Pancreas (tissue), 10 donors: ENCODE measurements around the gene TRNP1. TPM values are rescaled to one million over a fixed set of nuclear protein-coding genes. Genes with fewer than 3 reads are reported as not detected.
A peak's percentile ranks its signal among the peaks of the same experiment; 100 is the strongest.

Experiments used
- ATAC-seq, 4 donors: fragments of 200-7000 bp; cut with Tn5 transposase; one replicate each; pipeline versions ENCODE4 v1.8.0 to v1.9.1; 2020; ENCODE audit warnings: mild to moderate bottlenecking in 4 of 4, moderate library complexity in 4 of 4
- DNase-seq, 6 donors: peaks; one replicate each; pipeline ENCODE4 v3.0.0-alpha.2; 2020
- FAIRE-seq: peaks from 2 replicates; lab custom pipeline; 2012; peaks lifted over from hg19 to GRCh38; lab: Jason Lieb, UNC
- H3K27ac ChIP-seq, 4 donors: fragments of 200-600 bp; sonication (generic); 1 replicate in 3 of 4; 2 replicates in 1 of 4; pipeline versions ENCODE4 v1.5.0 to v1.8.0; 2020
- H3K27me3 ChIP-seq, 4 donors: fragments of 200-600 bp; one replicate each; pipeline ENCODE4 v1.8.0; 2021
- H3K36me3 ChIP-seq, 3 donors: fragments of 200-600 bp; sonication (generic) in 1 of 3; one replicate each; pipeline versions ENCODE4 v1.5.0 to v1.8.0; 2020 to 2021
- H3K4me1 ChIP-seq, 3 donors: fragments of 200-600 bp; one replicate each; pipeline ENCODE4 v1.8.0; 2021
- H3K4me3 ChIP-seq, 4 donors: fragments of 200-600 bp; sonication (generic) in 2 of 4; one replicate each; pipeline versions ENCODE4 v1.5.0 to v1.8.0; 2020 to 2021
- H3K9me3 ChIP-seq, 4 donors: fragments of 200-600 bp; one replicate each; pipeline ENCODE4 v1.8.0; 2021
- CTCF ChIP-seq, 4 donors: fragments of 200-600 bp; sonication (generic) in 3 of 4; IDR thresholded peaks; one replicate each; pipeline versions ENCODE4 v1.5.0 to v1.8.0; 2021; ENCODE audit warnings: antibody characterized with exemption in 4 of 4
- whole genome bisulfite sequencing, 2 donors: extraction: QIAGEN DNeasy Blood & Tissue Kit; methylation state at CpG; one replicate each; pipeline ENCODE4 v1.1.7; 2013; 5-methylcytosine and 5-hydroxymethylcytosine counted together
- intact Hi-C, 3 donors: fragments of 100-400 bp; cut with DNase I; formaldehyde crosslinking; loops; one replicate each; pipeline versions ENCODE4 v1.11.1 to v1.14.2; 2022
- polyA plus RNA-seq, 2 donors: library from polyadenylated mRNA; stranded (reverse); fragments of 200-250 nt; gene quantifications; one replicate each; pipeline ENCODE4 v1.2.3, GENCODE V29; 2013
- total RNA-seq, 6 donors: library from RNA; stranded (reverse); fragmentation: NEBNext Ultra II Directional in 4 of 6; extraction: Animal tissue kit (Norgen Biotek cat#: 25700) in 4 of 6; gene quantifications; one replicate each; pipeline versions ENCODE4 v1.2.1 to v1.2.4, GENCODE V29; 2021 to 2023
- donor health status: healthy with polysubstance abuse.
- donor health status: DM: no; HTN: no; CAD: no; lungs with moderate emphysema.
- donor health status: DM: no; HTN: no; CAD: no.
- donor health status: control.
- donor health status: control.
- donor health status: Bipolar disorder and iron deficiency.
- donor health status: DM: yes; HTN: yes; CAD: no.
- donor health status: DM: no; HTN: no; CAD: no.
- donor health status: DM: no; HTN: no; CAD: no.
- donor health status: DM: yes; HTN: yes; CAD: no.

TRNP1 gene
- total and polyA plus RNA-seq, 8 donors: 10.4 to 48.2 (median 26.9) TPM

GRCh38 chr1:27003745-27004470 lies 10.4 kb downstream of the TRNP1 start:
- H3K36me3 ChIP-seq: no peaks in the 10 kb centered on the region
- DNase-seq (no peak), ATAC-seq (no peak), FAIRE-seq (no peak)
- H3K27me3 ChIP-seq: no peaks in the 10 kb centered on the region
- intact Hi-C loops: no loop called here
- TF ChIP-seq CTCF (IDR thresholded peaks at IDR 0.05): no peak
- H3K27ac ChIP-seq: no peak overlapping the region
- H3K4me3 ChIP-seq: no peak overlapping the region
- 68 to 78% methylated on average over 7 of the region's 7 CpGs for WGBS, 2 donors
- H3K4me1 ChIP-seq: peaks cover 0 to 2% (median under 1%) of the 10 kb centered on the region in 3 donors
- H3K9me3 ChIP-seq: no peaks in the 10 kb centered on the region

GRCh38 chr1:27004471-27005165 lies 11.1 kb downstream of the TRNP1 start:
- H3K4me3 ChIP-seq: no peak overlapping the region
- H3K9me3 ChIP-seq: no peaks in the 10 kb centered on the region
- ATAC-seq (peak in 3 of 4 donors; percentile 27 to 34 (median 31)), FAIRE-seq (no peak), DNase-seq (peak in 1 of 6 donors; percentile 21)
- no peaks in the 10 kb centered on the region for H3K36me3 ChIP-seq
- no peaks in the 10 kb centered on the region for H3K27me3 ChIP-seq
- 61 to 67% methylated on average over 10 of the region's 10 CpGs for WGBS, 2 donors
- no peak overlapping the region for H3K27ac ChIP-seq
- intact Hi-C loops: no loop called here
- no peak for TF ChIP-seq CTCF (IDR thresholded peaks at IDR 0.05)
- peaks cover 0 to 8% (median 2%) of the 10 kb centered on the region in 3 donors for H3K4me1 ChIP-seq

- Histone ChIP-seq H3K9me3 (no peaks in the 10 kb centered on the region), H3K36me3 (no peaks in the 10 kb centered on the region), H3K4me1 (peaks cover under 1 to 11% (median 7%) of the 10 kb centered on the region in 3 donors), H3K4me3 (no peak overlapping the region), H3K27ac (no peak overlapping the region), H3K27me3 (no peaks in the 10 kb centered on the region)
- TF ChIP-seq CTCF (IDR thresholded peaks at IDR 0.05): no peak
- DNase-seq: no peak
- WGBS, 2 donors: 81% methylated on average over 3 of the region's 3 CpGs
- intact Hi-C loops: no loop called here
- no peak for ATAC-seq
- FAIRE-seq: no peak
Observed at GRCh38 chr1:27005166-27005530, 11.7 kb downstream of the TRNP1 start.

GRCh38 chr1:27005648-27006496 lies 12.4 kb downstream of the TRNP1 start:
- WGBS, 2 donors: 86 to 87% methylated on average over 48 of the region's 48 CpGs
- no peak for ATAC-seq
- FAIRE-seq: no peak
- peaks cover 4 to 12% (median 11%) of the 10 kb centered on the region in 3 donors for H3K4me1 ChIP-seq
- peak in 2 of 6 donors; percentile 23 to 67 for DNase-seq
- no peak overlapping the region for H3K4me3 ChIP-seq
- no peaks in the 10 kb centered on the region for H3K36me3 ChIP-seq
- no peaks in the 10 kb centered on the region for H3K27me3 ChIP-seq
- no peaks in the 10 kb centered on the region for H3K9me3 ChIP-seq
- intact Hi-C loops: no loop called here
- no peak for TF ChIP-seq CTCF (IDR thresholded peaks at IDR 0.05)
- H3K27ac ChIP-seq: no peak overlapping the region
